Memory B cell (primary cell): ENCODE data around the gene ATXN7L2.

ENCODE experiments used
- ATAC-seq: fragments of 150-1000 bp; cut with Tn5 transposase; 2 replicates; pipeline ENCODE4 v1.10.0; 2021; ENCODE audit warnings: low read depth, mild to moderate bottlenecking, moderate library complexity
- DNase-seq, 2 donors: peaks; one replicate each; pipeline ENCODE4 v3.0.0; 2022; ENCODE audit warnings: low spot score in 2 of 2
- H3K27ac Mint-ChIP-seq: one replicate; pipeline ENCODE4 v1.8.0; 2022; ENCODE audit warnings: mild to moderate bottlenecking, moderate library complexity, mixed read lengths
- H3K27me3 Mint-ChIP-seq: one replicate; pipeline ENCODE4 v1.8.0; 2022; ENCODE audit warnings: mixed read lengths
- H3K36me3 Mint-ChIP-seq: one replicate; pipeline ENCODE4 v1.8.0; 2022; ENCODE audit warnings: mild to moderate bottlenecking, mixed read lengths
- H3K4me1 Mint-ChIP-seq: one replicate; pipeline ENCODE4 v1.8.0; 2022; ENCODE audit warnings: mixed read lengths
- H3K4me3 Mint-ChIP-seq: one replicate; pipeline ENCODE4 v1.8.0; 2022; ENCODE audit warnings: mild to moderate bottlenecking, moderate library complexity, mixed read lengths
- H3K9me3 Mint-ChIP-seq: one replicate; pipeline ENCODE4 v1.8.0; 2022; ENCODE audit warnings: mixed read lengths

The ATXN7L2 gene

GRCh38 chr1:109513110-109513710 is 29.5 kb downstream of the ATXN7L2 start:
- no peak overlapping the region for H3K27ac Mint-ChIP-seq
- DNase-seq = no peak
- H3K9me3 Mint-ChIP-seq = no peaks in the 10 kb centered on the region
- peaks cover 16% of the 10 kb centered on the region for H3K4me1 Mint-ChIP-seq
- H3K4me3 Mint-ChIP-seq = no peak overlapping the region
- H3K36me3 Mint-ChIP-seq = no peaks in the 10 kb centered on the region
- H3K27me3 Mint-ChIP-seq = peaks cover 17% of the 10 kb centered on the region
- ATAC-seq = no peak

- no peak for DNase-seq
- no peaks in the 10 kb centered on the region for H3K36me3 Mint-ChIP-seq
These were observed 31.1 kb downstream of the ATXN7L2 start for GRCh38 chr1:109514846-109515245.

GRCh38 chr1:109516872-109517271 is 33.2 kb downstream of the ATXN7L2 start:
- Mint-ChIP-seq H3K9me3 (no peaks in the 10 kb centered on the region), H3K36me3 (no peaks in the 10 kb centered on the region), H3K27ac (no peak overlapping the region), H3K4me1 (no peaks in the 10 kb centered on the region), H3K4me3 (no peak overlapping the region), H3K27me3 (peaks cover 9% of the 10 kb centered on the region)
- ATAC-seq = no peak
- DNase-seq = no peak

More at GRCh38 chr1:109514846-109515245, 31.1 kb downstream of the ATXN7L2 start:
- Mint-ChIP-seq H3K4me1 (peaks cover 6% of the 10 kb centered on the region), H3K27me3 (peaks cover 12% of the 10 kb centered on the region), H3K9me3 (no peaks in the 10 kb centered on the region), H3K4me3 (no peak overlapping the region), H3K27ac (no peak overlapping the region)
- no peak for ATAC-seq

- no peak for ATAC-seq
- no peak for DNase-seq
- H3K4me3 Mint-ChIP-seq = no peak overlapping the region
- H3K9me3 Mint-ChIP-seq = no peaks in the 10 kb centered on the region
- H3K36me3 Mint-ChIP-seq = no peaks in the 10 kb centered on the region
- H3K4me1 Mint-ChIP-seq = no peaks in the 10 kb centered on the region
- no peak overlapping the region for H3K27ac Mint-ChIP-seq
- peaks cover 10% of the 10 kb centered on the region for H3K27me3 Mint-ChIP-seq
These were observed 33.6 kb downstream of the ATXN7L2 start for GRCh38 chr1:109517337-109517736.

- no peaks in the 10 kb centered on the region for H3K9me3 Mint-ChIP-seq
- peaks cover 8% of the 10 kb centered on the region for H3K27me3 Mint-ChIP-seq
- DNase-seq (no peak), ATAC-seq (no peak)
- no peaks in the 10 kb centered on the region for H3K36me3 Mint-ChIP-seq
- H3K4me3 Mint-ChIP-seq = no peak overlapping the region
- no peak overlapping the region for H3K27ac Mint-ChIP-seq
- H3K4me1 Mint-ChIP-seq = no peaks in the 10 kb centered on the region
These were observed 37.6 kb downstream of the ATXN7L2 start for GRCh38 chr1:109521002-109521951.

GRCh38 chr1:109522026-109522425 is 38.3 kb downstream of the ATXN7L2 start:
- H3K9me3 Mint-ChIP-seq = no peaks in the 10 kb centered on the region
- no peaks in the 10 kb centered on the region for H3K36me3 Mint-ChIP-seq
- no peak overlapping the region for H3K27ac Mint-ChIP-seq
- no peaks in the 10 kb centered on the region for H3K4me1 Mint-ChIP-seq
- H3K27me3 Mint-ChIP-seq = peaks cover 7% of the 10 kb centered on the region
- no peak overlapping the region for H3K4me3 Mint-ChIP-seq
- no peak for DNase-seq
- no peak for ATAC-seq

- H3K4me3 Mint-ChIP-seq = no peak overlapping the region
- peaks cover 9% of the 10 kb centered on the region for H3K27me3 Mint-ChIP-seq
- no peaks in the 10 kb centered on the region for H3K4me1 Mint-ChIP-seq
- no peak overlapping the region for H3K27ac Mint-ChIP-seq
- ATAC-seq (no peak), DNase-seq (no peak)
- no peaks in the 10 kb centered on the region for H3K9me3 Mint-ChIP-seq
- no peaks in the 10 kb centered on the region for H3K36me3 Mint-ChIP-seq
These were observed 40.0 kb downstream of the ATXN7L2 start for GRCh38 chr1:109523706-109524105.

- H3K4me3 Mint-ChIP-seq = no peak overlapping the region
- H3K36me3 Mint-ChIP-seq = no peaks in the 10 kb centered on the region
- ATAC-seq (peak; percentile 68), DNase-seq (no peak)
- no peak overlapping the region for H3K27ac Mint-ChIP-seq
- H3K9me3 Mint-ChIP-seq = no peaks in the 10 kb centered on the region
- peaks cover 6% of the 10 kb centered on the region for H3K27me3 Mint-ChIP-seq
- H3K4me1 Mint-ChIP-seq = no peaks in the 10 kb centered on the region
These were observed 43.5 kb downstream of the ATXN7L2 start for GRCh38 chr1:109527098-109527811.

- Mint-ChIP-seq H3K27ac (no peak overlapping the region), H3K9me3 (no peaks in the 10 kb centered on the region), H3K4me3 (no peak overlapping the region), H3K27me3 (peaks cover 6% of the 10 kb centered on the region), H3K4me1 (peaks cover 3% of the 10 kb centered on the region), H3K36me3 (no peaks in the 10 kb centered on the region)
- DNase-seq = no peak
- ATAC-seq = no peak
These were observed 44.4 kb downstream of the ATXN7L2 start for GRCh38 chr1:109527846-109528695.

GRCh38 chr1:109528712-109529111 is 45.0 kb downstream of the ATXN7L2 start:
- H3K4me1 Mint-ChIP-seq = peaks cover 3% of the 10 kb centered on the region
- no peak for ATAC-seq
- no peaks in the 10 kb centered on the region for H3K36me3 Mint-ChIP-seq
- H3K4me3 Mint-ChIP-seq = no peak overlapping the region
- H3K27ac Mint-ChIP-seq = no peak overlapping the region
- peaks cover 6% of the 10 kb centered on the region for H3K27me3 Mint-ChIP-seq
- no peak for DNase-seq
- H3K9me3 Mint-ChIP-seq = no peaks in the 10 kb centered on the region

- no peak for ATAC-seq
- no peak overlapping the region for H3K4me3 Mint-ChIP-seq
These were observed 46.3 kb downstream of the ATXN7L2 start for GRCh38 chr1:109529881-109530456.

GRCh38 chr1:109530457-109531087 is 46.9 kb downstream of the ATXN7L2 start:
- Mint-ChIP-seq H3K27ac (no peak overlapping the region), H3K36me3 (no peaks in the 10 kb centered on the region), H3K4me1 (peaks cover 3% of the 10 kb centered on the region), H3K27me3 (peaks cover 4% of the 10 kb centered on the region), H3K4me3 (peak overlapping the region; percentile 22), H3K9me3 (no peaks in the 10 kb centered on the region)
- ATAC-seq = no peak
- no peak for DNase-seq

More at GRCh38 chr1:109529881-109530456, 46.3 kb downstream of the ATXN7L2 start:
- DNase-seq = no peak
- Mint-ChIP-seq H3K27ac (no peak overlapping the region), H3K9me3 (no peaks in the 10 kb centered on the region), H3K27me3 (peaks cover 6% of the 10 kb centered on the region), H3K36me3 (no peaks in the 10 kb centered on the region), H3K4me1 (peaks cover 3% of the 10 kb centered on the region)

- peak overlapping the region; percentile 27 for H3K4me3 Mint-ChIP-seq
- no peak for ATAC-seq
- peaks cover 2% of the 10 kb centered on the region for H3K27me3 Mint-ChIP-seq
- H3K36me3 Mint-ChIP-seq = no peaks in the 10 kb centered on the region
- no peak overlapping the region for H3K27ac Mint-ChIP-seq
- no peak for DNase-seq
- H3K9me3 Mint-ChIP-seq = no peaks in the 10 kb centered on the region
- H3K4me1 Mint-ChIP-seq = peaks cover 3% of the 10 kb centered on the region
These were observed 47.7 kb downstream of the ATXN7L2 start for GRCh38 chr1:109531380-109531779.
